KOPT-K1 (cell line): ENCODE measurements around the gene CCDC88A.
"Not testable (repeated sequence)": the region's sequence is repeated elsewhere in the genome, so short reads cannot be mapped to it uniquely, and the experiment has no call there.

Source experiments
- H3K27ac ChIP-seq: fragments of 200-600 bp; sonication (generic); 2 replicates; pipeline ENCODE4 v1.5.1; 2016; ENCODE audit warnings: antibody characterized with exemption, mild to moderate bottlenecking, low read depth, low read length; ENCODE audit not compliant: poor library complexity, severe bottlenecking
- H3K36me3 ChIP-seq: fragments of 200-600 bp; sonication (generic); 2 replicates; pipeline ENCODE4 v1.5.1; 2017; ENCODE audit warnings: antibody characterized with exemption, mild to moderate bottlenecking, low read length, moderate library complexity; ENCODE audit not compliant: insufficient read depth
- H3K9me3 ChIP-seq: fragments of 200-600 bp; sonication (generic); 2 replicates; pipeline ENCODE4 v1.5.1; 2017; ENCODE audit warnings: antibody characterized with exemption, low read length, mild to moderate bottlenecking; ENCODE audit not compliant: insufficient read depth, poor library complexity, severe bottlenecking

The CCDC88A gene

GRCh38 chr2:55327470-55328230 lies 92.0 kb downstream of the CCDC88A start:
- H3K9me3 ChIP-seq, result peaks cover 5% of the 10 kb centered on the region
- H3K27ac ChIP-seq, result no peak overlapping the region
- H3K36me3 ChIP-seq, result peaks cover 78% of the 10 kb centered on the region

- H3K9me3 ChIP-seq, result no peaks in the 10 kb centered on the region
- H3K36me3 ChIP-seq, result peaks cover 99% of the 10 kb centered on the region
- H3K27ac ChIP-seq, result no peak overlapping the region
Observed at GRCh38 chr2:55314985-55315384, 104.7 kb downstream of the CCDC88A start.

- H3K27ac ChIP-seq, result no peak overlapping the region
- H3K36me3 ChIP-seq, result peaks cover 96% of the 10 kb centered on the region
- H3K9me3 ChIP-seq, result no peaks in the 10 kb centered on the region
Observed at GRCh38 chr2:55311444-55311870, 108.2 kb downstream of the CCDC88A start.

GRCh38 chr2:55309446-55309845 lies 110.2 kb downstream of the CCDC88A start:
- H3K36me3 ChIP-seq, result peaks cover 94% of the 10 kb centered on the region
- no peak overlapping the region for H3K27ac ChIP-seq
- no peaks in the 10 kb centered on the region for H3K9me3 ChIP-seq

- Histone ChIP-seq H3K36me3 (peaks cover 91% of the 10 kb centered on the region), H3K27ac (no peak overlapping the region), H3K9me3 (no peaks in the 10 kb centered on the region)
Observed at GRCh38 chr2:55302241-55302640, 117.4 kb downstream of the CCDC88A start.

- Histone ChIP-seq H3K27ac (no peak overlapping the region), H3K36me3 (peaks cover 87% of the 10 kb centered on the region), H3K9me3 (no peaks in the 10 kb centered on the region)
Observed at GRCh38 chr2:55301277-55301676, 118.4 kb downstream of the CCDC88A start.

DNA sequence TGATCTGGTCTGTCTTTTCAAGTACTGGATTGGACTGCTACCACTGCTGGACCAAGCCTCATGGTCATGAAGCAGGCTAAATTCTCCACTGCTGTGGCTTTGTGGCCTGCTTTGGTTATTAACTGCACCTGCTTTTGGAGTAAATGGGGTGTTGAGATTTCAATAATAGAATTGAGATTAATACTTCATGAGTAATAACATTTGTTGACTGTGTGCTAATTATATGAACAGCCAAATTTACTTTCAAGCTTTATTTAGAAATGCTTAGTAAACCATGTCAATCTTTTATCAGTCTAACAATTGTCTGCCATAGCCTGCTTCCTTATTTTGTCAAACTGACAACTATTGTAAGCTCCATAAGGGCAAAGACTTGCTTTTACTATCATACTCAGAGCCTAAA lies 123.3 kb downstream of the CCDC88A start:
- H3K36me3 ChIP-seq, result peaks cover 89% of the 10 kb centered on the region

GRCh38 chr2:55283083-55283482 lies 136.6 kb downstream of the CCDC88A start:
- Histone ChIP-seq H3K27ac (no peak overlapping the region), H3K9me3 (no peaks in the 10 kb centered on the region), H3K36me3 (peaks cover 25% of the 10 kb centered on the region)

More for the DNA sequence above, 123.3 kb downstream of the CCDC88A start:
- Histone ChIP-seq H3K27ac (no peak overlapping the region), H3K9me3 (no peaks in the 10 kb centered on the region)

DNA sequence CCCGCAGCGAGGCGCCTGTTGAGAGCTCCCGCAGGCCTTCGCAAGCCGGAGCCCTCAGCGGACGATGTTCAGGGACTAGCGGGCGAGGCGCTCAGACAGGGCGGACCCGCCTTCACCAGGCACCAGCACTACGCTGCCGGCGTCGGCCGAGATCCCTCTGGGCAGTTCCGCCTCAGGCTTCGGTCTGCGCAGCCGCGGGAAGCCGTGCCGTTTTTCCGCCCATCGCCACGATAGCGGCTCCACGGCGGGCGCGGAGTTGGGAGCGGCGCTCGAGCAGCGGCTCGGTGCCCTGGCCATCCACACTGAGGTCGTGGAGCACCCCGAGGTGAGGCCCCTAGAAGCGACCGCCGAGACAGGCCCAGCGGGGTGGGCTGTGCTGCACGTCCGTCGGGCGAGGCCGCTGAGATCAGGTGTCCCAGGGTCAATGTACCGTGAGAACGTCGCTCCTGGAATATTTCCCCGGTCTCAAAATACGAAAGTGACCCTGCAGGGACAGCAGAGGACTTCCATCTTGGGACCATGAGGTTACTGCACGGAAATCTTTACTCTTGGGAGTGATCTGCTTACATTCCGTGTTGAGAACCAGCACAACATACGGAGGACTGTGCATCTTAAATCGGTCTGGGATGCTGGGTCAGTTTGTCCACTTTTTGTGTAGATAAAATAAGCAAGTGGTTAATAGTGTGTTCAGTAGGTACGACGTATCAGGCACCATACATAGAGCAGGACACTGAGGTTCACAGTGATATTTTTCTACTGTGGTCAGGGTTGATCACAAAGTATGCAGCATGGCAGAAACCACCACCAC lies 137.3 kb downstream of the CCDC88A start:
- no peaks in the 10 kb centered on the region for H3K9me3 ChIP-seq
- H3K36me3 ChIP-seq, result peaks cover 19% of the 10 kb centered on the region
- H3K27ac ChIP-seq, result peak overlapping the region; percentile 69

DNA sequence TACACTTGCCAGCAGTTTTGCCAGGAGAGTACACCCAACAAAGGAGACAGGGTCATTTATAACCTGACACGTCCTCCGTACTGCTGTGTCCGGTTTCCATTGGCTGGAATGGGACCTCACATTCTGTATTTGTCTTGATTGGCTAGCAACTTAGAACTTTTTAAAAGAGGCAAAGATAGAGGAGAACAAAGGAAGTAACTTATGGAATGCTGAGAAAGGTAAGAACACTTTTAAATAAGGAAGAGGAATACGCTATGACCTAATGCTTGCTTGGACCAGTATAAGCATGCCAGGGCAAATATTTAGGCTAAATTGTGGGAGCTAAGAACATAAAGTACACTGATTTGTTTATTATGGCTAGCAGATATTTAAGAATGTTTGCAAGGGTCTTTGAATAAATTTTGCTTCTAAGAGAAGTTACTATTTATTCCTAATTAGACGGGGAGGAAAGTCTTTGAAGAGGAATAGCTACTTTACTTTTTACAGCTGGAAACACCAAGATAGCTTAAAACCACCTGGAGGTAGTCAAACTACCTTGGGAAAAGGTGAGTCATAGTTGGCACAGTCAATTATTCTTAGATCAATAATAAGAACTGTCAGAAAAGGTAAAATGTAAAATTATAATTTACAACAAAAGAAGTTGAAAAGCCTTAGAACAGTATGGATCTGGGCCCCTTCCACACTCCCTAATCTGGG lies 138.7 kb downstream of the CCDC88A start:
- not testable (repeated sequence) for H3K9me3 ChIP-seq, H3K36me3 ChIP-seq, H3K27ac ChIP-seq

- H3K36me3 ChIP-seq, H3K27ac ChIP-seq, H3K9me3 ChIP-seq: not testable (repeated sequence)
Observed at GRCh38 chr2:55279859-55280424, 139.7 kb downstream of the CCDC88A start.

GRCh38 chr2:55279214-55279835 lies 140.3 kb downstream of the CCDC88A start:
- not testable (repeated sequence) for H3K9me3 ChIP-seq, H3K27ac ChIP-seq, H3K36me3 ChIP-seq

GRCh38 chr2:55277310-55277709 lies 142.3 kb downstream of the CCDC88A start:
- H3K9me3 ChIP-seq, result no peaks in the 10 kb centered on the region
- H3K27ac ChIP-seq, result no peak overlapping the region
- no peaks in the 10 kb centered on the region for H3K36me3 ChIP-seq

DNA sequence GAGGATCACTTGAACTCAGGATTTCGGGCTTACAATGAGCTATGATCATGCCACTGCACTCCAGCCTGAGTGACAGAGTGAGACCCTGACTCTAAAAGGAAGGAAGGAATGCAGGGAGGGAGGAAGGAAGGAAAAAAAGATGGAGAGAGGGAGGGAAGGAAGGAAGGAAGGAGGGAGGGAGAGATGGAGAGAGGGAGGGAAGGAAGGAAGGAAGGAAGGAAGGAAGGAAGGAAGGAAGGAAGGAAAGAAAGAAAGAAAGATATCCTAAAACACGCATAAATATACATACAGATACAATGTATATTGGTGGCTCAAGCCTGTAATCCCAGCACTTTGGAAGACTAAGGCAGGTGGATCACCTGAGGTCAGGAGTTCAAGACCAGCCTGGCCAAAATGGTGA lies 145.3 kb downstream of the CCDC88A start:
- not testable (repeated sequence) for H3K36me3 ChIP-seq, H3K27ac ChIP-seq, H3K9me3 ChIP-seq

GRCh38 chr2:55269645-55269990 lies 150.0 kb downstream of the CCDC88A start:
- peaks cover 7% of the 10 kb centered on the region; the same call in 1 of the 2 replicates for H3K36me3 ChIP-seq
- no peaks in the 10 kb centered on the region for H3K9me3 ChIP-seq
- H3K27ac ChIP-seq, result peak overlapping the region; percentile 63
